HFFc6 (cell line): ENCODE results near the gene CHST10. TPM values are rescaled to one million over a fixed set of nuclear protein-coding genes. Genes with fewer than 3 reads are reported as not detected.
"Not testable (repeated sequence)": the region's sequence is repeated elsewhere in the genome, so short reads cannot be mapped to it uniquely, and the experiment has no call there.

Experiments used
- DNase-seq: peaks from one replicate; pipeline ENCODE4 v3.0.0-alpha.2; 2018
- H3K27ac Mint-ChIP-seq: 2 replicates; pipeline ENCODE4 v1.8.0; 2020; ENCODE audit warnings: mild to moderate bottlenecking, mixed read lengths
- H3K27me3 Mint-ChIP-seq: 2 replicates; pipeline ENCODE4 v1.8.0; 2021; ENCODE audit warnings: mild to moderate bottlenecking, moderate library complexity, mixed read lengths; ENCODE audit not compliant: insufficient read depth
- H3K36me3 Mint-ChIP-seq: 2 replicates; pipeline ENCODE4 v1.8.0; 2021; ENCODE audit warnings: low read depth, mixed read lengths
- H3K4me1 Mint-ChIP-seq: 2 replicates; pipeline ENCODE4 v1.8.0; 2020; ENCODE audit warnings: low read depth, mixed read lengths
- H3K4me3 Mint-ChIP-seq: 2 replicates; pipeline ENCODE4 v1.8.0; 2020; ENCODE audit warnings: mild to moderate bottlenecking, moderate library complexity, mixed read lengths
- H3K9me3 Mint-ChIP-seq: 2 replicates; pipeline ENCODE4 v1.8.0; 2020; ENCODE audit warnings: mild to moderate bottlenecking, mixed read lengths
- CTCF ChIP-seq: fragments of 200-600 bp; sonication (generic); IDR thresholded peaks from 2 replicates; pipeline ENCODE4 v1.5.0; 2021; ENCODE audit warnings: antibody characterized with exemption, mild to moderate bottlenecking
- long read RNA-seq: library from polyadenylated mRNA; unstranded; transcript quantifications from one replicate; pipeline ENCODE4 v2.0.0, GENCODE V29; 2019
- total RNA-seq, 6 experiments: library from RNA; stranded (reverse); fragmentation: NEBNext Ultra II Directional; extraction: Animal tissue kit (Norgen Biotek cat#: 25700); gene quantifications; 2 replicates in 1 of 6; 3 replicates in 5 of 6; pipeline ENCODE4 v1.2.3, GENCODE V29; 2021

Gene CHST10
- 1 to 10 TPM; 5.9 to 6.9 (median 6.4) TPM for total RNA-seq
- long read RNA-seq, partial matches to known transcripts, result 1 of 3 reads
- long read RNA-seq, other reads (novel, unspliced or antisense), result 2 of 3 reads

DNA sequence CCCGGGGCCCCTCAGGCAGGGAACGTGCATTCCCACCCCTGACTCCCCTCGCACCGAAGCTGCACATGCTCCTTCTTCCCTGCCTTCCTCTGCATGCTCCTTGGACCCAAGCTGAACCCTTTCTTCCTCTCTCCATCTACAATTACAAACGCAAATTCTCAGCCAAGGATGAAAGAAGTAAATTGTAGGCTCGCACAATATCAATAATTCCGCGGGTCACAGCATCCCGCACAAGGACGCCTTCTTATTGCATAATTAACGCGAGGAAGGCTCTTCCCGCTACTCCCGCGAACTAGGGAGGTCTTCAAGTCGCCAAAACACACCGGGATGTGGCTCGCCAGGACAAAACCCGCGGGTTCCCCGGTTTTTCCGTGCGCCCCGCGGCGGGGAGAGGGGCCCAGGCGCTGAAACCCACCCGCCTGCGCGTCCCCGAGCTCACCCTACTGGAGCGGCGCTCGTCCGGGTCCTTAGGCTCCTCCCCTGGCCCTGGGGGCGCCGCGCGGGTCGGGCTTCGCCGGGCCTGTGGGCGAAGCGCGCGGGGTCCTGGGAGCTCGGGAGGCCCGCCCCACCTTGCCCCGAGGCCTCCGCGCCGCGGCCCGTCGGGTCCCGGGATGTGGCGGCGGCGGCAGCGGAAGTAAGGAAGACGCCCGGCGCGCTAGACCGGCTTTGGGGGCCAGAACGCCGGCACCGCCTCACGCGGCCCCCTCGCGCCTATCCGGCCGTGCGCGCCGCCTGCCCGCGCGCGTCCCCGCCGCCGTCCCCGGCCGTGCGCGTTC, at the start of gene CHST10:
Gene CHST10, minus strand, starts transcription at position 734 of the 776 bp plus-strand sequence. CDS start 10,993 bp downstream, outside the sequence.
- H3K36me3 Mint-ChIP-seq, result 0 out of 2 replicates have a peak, but pooled peaks cover 3% of the 10 kb centered on the region
- TF ChIP-seq CTCF, result no peak
- no peaks in the 10 kb centered on the region for H3K9me3 Mint-ChIP-seq
- H3K4me1 Mint-ChIP-seq, result peaks cover 19% of the 10 kb centered on the region
- peak within 1 kb of the TSS; percentile 69 for H3K27ac Mint-ChIP-seq
- no peak for DNase-seq
- H3K4me3 Mint-ChIP-seq, result peak within 1 kb of the TSS; percentile 90
- H3K27me3 Mint-ChIP-seq, result peaks cover 4% of the 10 kb centered on the region

- Mint-ChIP-seq H3K4me3 (no peak overlapping the region), H3K27ac (no peak overlapping the region), H3K9me3 (peaks cover 11% of the 10 kb centered on the region), H3K4me1 (no peaks in the 10 kb centered on the region), H3K36me3 (no peaks in the 10 kb centered on the region), H3K27me3 (peaks cover 4% of the 10 kb centered on the region)
- DNase-seq, result no peak
- TF ChIP-seq CTCF, result no peak
Measured at GRCh38 chr2:100460904-100461530, 43.5 kb upstream of the CHST10 start.

DNA sequence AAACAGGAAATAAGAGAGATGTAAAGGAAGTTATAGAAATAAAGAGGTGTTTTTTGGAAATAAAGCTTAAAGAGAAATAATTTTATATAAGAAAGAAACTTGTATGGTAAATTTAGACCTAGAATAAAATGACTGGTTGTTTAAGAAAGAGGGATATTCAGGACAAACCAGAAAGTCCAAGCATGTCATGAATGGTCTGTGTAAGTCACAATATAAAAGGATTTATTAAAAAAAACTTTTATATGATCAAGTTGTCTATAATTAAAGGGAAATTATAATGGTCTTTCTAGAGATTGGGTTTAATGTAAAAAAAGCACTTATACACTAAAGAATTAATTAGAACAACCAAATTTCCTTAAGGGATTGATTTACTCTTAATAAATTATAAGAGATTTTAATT, 38.9 kb upstream of the CHST10 start:
- H3K4me1 Mint-ChIP-seq, H3K27me3 Mint-ChIP-seq, H3K4me3 Mint-ChIP-seq, H3K36me3 Mint-ChIP-seq, H3K27ac Mint-ChIP-seq, DNase-seq: not testable (repeated sequence)
- H3K9me3 Mint-ChIP-seq, result peaks cover 11% of the 10 kb centered on the region

DNA sequence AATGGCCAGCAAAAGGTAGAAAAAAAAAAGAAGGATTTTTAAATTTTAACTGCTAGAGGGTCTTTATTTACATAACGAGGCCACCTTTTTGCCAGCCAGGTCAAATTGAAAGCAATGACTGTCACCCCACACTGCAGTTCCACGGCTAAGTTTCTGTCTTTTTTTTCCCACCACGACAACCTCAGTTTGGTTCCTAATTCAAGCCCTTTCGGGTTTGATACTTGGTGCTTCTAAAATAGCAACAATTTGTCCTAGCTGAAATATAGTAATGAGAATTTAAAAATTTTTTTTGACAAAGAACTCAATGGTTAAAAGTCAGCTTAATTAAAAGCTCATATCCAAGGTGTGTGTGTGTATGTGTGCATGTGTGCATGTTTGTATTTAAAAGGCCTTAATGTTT, 36.4 kb upstream of the CHST10 start:
- Mint-ChIP-seq H3K9me3 (peaks cover 11% of the 10 kb centered on the region), H3K4me1 (no peaks in the 10 kb centered on the region), H3K36me3 (no peaks in the 10 kb centered on the region), H3K27me3 (no peaks in the 10 kb centered on the region), H3K4me3 (no peak overlapping the region), H3K27ac (no peak overlapping the region)
- TF ChIP-seq CTCF, result no peak
- no peak for DNase-seq

DNA sequence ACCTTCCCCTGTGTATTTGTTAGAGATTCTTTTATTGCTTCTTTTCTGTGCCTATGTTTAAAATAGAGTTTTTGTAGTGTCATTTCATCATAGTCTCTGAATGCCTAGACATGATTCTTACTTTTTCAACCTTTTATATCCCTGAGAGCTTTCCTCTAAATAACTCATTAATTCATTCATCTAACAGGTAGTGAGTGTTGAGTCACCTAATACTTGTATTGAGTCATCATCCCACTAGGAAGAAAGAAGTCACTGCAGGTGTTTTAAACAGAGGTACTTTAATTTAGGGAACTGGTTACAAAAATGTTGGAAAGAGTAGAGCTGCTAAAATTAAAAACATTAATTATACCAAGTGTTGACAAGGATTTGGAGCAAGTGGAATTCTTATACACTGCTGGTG, 34.3 kb upstream of the CHST10 start:
- Mint-ChIP-seq H3K27ac (no peak overlapping the region), H3K4me1 (no peaks in the 10 kb centered on the region)

More for the DNA sequence above, 34.3 kb upstream of the CHST10 start:
- DNase-seq, result no peak
- no peaks in the 10 kb centered on the region for H3K36me3 Mint-ChIP-seq
- TF ChIP-seq CTCF, result no peak
- H3K27me3 Mint-ChIP-seq, result peaks cover 5% of the 10 kb centered on the region; the same call in 1 of the 2 replicates
- peaks cover 3% of the 10 kb centered on the region for H3K9me3 Mint-ChIP-seq
- H3K4me3 Mint-ChIP-seq, result no peak overlapping the region
